ENCODE results near the gene PPP2R5C.

PPP2R5C gene

GRCh38 chr14:101857226-101857625 lies 95.7 kb downstream of the PPP2R5C start:
- no peak for DNase-seq (ENCODE audit: extremely low spot score)
- POLR2A ChIA-PET, result no interaction called here
- no peak for TF ChIP-seq CTCF (IDR thresholded peaks at IDR 0.05; ENCODE audit: control extremely low read depth, extremely low read depth, low read depth, missing control alignments)
- CTCF ChIA-PET, result interaction anchor here (2.4 to 3.0 kb wide), 2 partner anchors 11 to 13 kb away, joined by 11 read pairs; no protein-coding TSS in a partner anchor

- DNase-seq (ENCODE audit: extremely low spot score), result no peak
- TF ChIP-seq CTCF (IDR thresholded peaks at IDR 0.05; ENCODE audit: control extremely low read depth, extremely low read depth, low read depth, missing control alignments), result no peak
- ChIA-PET CTCF (interaction anchor here (1.0 to 1.2 kb wide), 2 partner anchors 8 to 16 kb away, joined by 3 to 4 read pairs; no protein-coding TSS in a partner anchor), POLR2A (interaction anchor here (0.7 kb wide), 1 partner anchor 475 kb away, joined by 3 read pairs; no protein-coding TSS in a partner anchor)
These were observed 97.5 kb downstream of the PPP2R5C start for GRCh38 chr14:101858791-101859537.

GRCh38 chr14:101859538-101859902 lies 98.0 kb downstream of the PPP2R5C start:
- ChIA-PET CTCF (interaction anchor here (1.0 to 1.2 kb wide), 2 partner anchors 9 to 16 kb away, joined by 3 to 4 read pairs; no protein-coding TSS in a partner anchor), POLR2A (interaction anchor here (0.7 kb wide), 1 partner anchor 474 kb away, joined by 3 read pairs; no protein-coding TSS in a partner anchor)
- TF ChIP-seq CTCF (IDR thresholded peaks at IDR 0.05; ENCODE audit: control extremely low read depth, extremely low read depth, low read depth, missing control alignments), result no peak
- no peak for DNase-seq (ENCODE audit: extremely low spot score)

GRCh38 chr14:101859958-101860357 lies 98.4 kb downstream of the PPP2R5C start:
- CTCF ChIA-PET, result interaction anchor here (1.0 to 1.2 kb wide), 2 partner anchors 9 to 15 kb away, joined by 3 to 4 read pairs; no protein-coding TSS in a partner anchor

GRCh38 chr14:101861464-101861863 lies 100.0 kb downstream of the PPP2R5C start:
- no peak for TF ChIP-seq CTCF (IDR thresholded peaks at IDR 0.05; ENCODE audit: control extremely low read depth, extremely low read depth, low read depth, missing control alignments)
- POLR2A ChIA-PET, result no interaction called here
- DNase-seq (ENCODE audit: extremely low spot score), result no peak
- CTCF ChIA-PET, result interaction anchor here (0.8 to 2.5 kb wide), 6 partner anchors 8 to 91 kb away, joined by 3 to 8 read pairs (median 4); no protein-coding TSS in a partner anchor

More at GRCh38 chr14:101859958-101860357, 98.4 kb downstream of the PPP2R5C start:
- POLR2A ChIA-PET, result interaction anchor here (0.7 kb wide), 1 partner anchor 474 kb away, joined by 3 read pairs; no protein-coding TSS in a partner anchor
- no peak for DNase-seq (ENCODE audit: extremely low spot score)
- TF ChIP-seq CTCF (IDR thresholded peaks at IDR 0.05; ENCODE audit: control extremely low read depth, extremely low read depth, low read depth, missing control alignments), result no peak

- ChIA-PET CTCF (interaction anchor here (0.8 to 2.5 kb wide), 5 partner anchors 10 to 92 kb away, joined by 3 to 8 read pairs (median 5); no protein-coding TSS in a partner anchor), POLR2A (no interaction called here)
- TF ChIP-seq CTCF (IDR thresholded peaks at IDR 0.05; ENCODE audit: control extremely low read depth, extremely low read depth, low read depth, missing control alignments), result no peak
- DNase-seq (ENCODE audit: extremely low spot score), result no peak
These were observed 100.7 kb downstream of the PPP2R5C start for GRCh38 chr14:101862177-101862576.

All from GM10248 (cell line).